Measurements from ENCODE around the gene SLC6A3. TPM values are rescaled to one million over a fixed set of nuclear protein-coding genes. Genes with fewer than 3 reads are reported as not detected.
"Not testable (repeated sequence)": the region's sequence is repeated elsewhere in the genome, so short reads cannot be mapped to it uniquely, and the experiment has no call there.

Gene SLC6A3
- total and polyA plus RNA-seq, 4 donors, result 0.30 to 1.1 (median 0.90) TPM

GRCh38 chr5:1423901-1424603 is 21.2 kb downstream of the SLC6A3 start:
- peaks cover 0 to 20% (median 7%) of the 10 kb centered on the region in 4 donors for H3K9me3 ChIP-seq (ENCODE audit: control insufficient read depth in 4 of 4, insufficient read depth in 3 of 4, low read length in 3 of 4)
- H3K4me3 ChIP-seq, result no peak overlapping the region
- no peaks in the 10 kb centered on the region for H3K36me3 ChIP-seq (ENCODE audit: control insufficient read depth in 4 of 4, insufficient read depth in 4 of 4, low read length in 4 of 4)
- no peak overlapping the region for H3K9ac ChIP-seq (ENCODE audit: insufficient read depth in 1 of 2, low read length in 2 of 2)
- H3K27me3 ChIP-seq (ENCODE audit: control insufficient read depth in 3 of 3, insufficient read depth in 3 of 3, low read length in 2 of 3), result no peaks in the 10 kb centered on the region
- no peaks in the 10 kb centered on the region for H3K4me1 ChIP-seq (ENCODE audit: control insufficient read depth in 5 of 5, insufficient read depth in 5 of 5, low read length in 5 of 5)
- ATAC-seq (ENCODE audit: insufficient read depth, low FRiP score) (no peak), DNase-seq (no peak)
- TF ChIP-seq, protein P1, sequence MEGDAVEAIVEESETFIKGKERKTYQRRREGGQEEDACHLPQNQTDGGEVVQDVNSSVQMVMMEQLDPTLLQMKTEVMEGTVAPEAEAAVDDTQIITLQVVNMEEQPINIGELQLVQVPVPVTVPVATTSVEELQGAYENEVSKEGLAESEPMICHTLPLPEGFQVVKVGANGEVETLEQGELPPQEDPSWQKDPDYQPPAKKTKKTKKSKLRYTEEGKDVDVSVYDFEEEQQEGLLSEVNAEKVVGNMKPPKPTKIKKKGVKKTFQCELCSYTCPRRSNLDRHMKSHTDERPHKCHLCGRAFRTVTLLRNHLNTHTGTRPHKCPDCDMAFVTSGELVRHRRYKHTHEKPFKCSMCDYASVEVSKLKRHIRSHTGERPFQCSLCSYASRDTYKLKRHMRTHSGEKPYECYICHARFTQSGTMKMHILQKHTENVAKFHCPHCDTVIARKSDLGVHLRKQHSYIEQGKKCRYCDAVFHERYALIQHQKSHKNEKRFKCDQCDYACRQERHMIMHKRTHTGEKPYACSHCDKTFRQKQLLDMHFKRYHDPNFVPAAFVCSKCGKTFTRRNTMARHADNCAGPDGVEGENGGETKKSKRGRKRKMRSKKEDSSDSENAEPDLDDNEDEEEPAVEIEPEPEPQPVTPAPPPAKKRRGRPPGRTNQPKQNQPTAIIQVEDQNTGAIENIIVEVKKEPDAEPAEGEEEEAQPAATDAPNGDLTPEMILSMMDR (IDR thresholded peaks at IDR 0.05; ENCODE audit: control extremely low read depth, extremely low read depth), result no peak
- no peak overlapping the region for H3K27ac ChIP-seq (ENCODE audit: low read depth in 1 of 2, low read length in 1 of 2)
- WGBS, 2 donors, result 81 to 85% methylated on average over 19 of the region's 19 CpGs

- not testable (repeated sequence) for DNase-seq
Observed at GRCh38 chr5:1422522-1422921, 22.7 kb downstream of the SLC6A3 start.

DNA sequence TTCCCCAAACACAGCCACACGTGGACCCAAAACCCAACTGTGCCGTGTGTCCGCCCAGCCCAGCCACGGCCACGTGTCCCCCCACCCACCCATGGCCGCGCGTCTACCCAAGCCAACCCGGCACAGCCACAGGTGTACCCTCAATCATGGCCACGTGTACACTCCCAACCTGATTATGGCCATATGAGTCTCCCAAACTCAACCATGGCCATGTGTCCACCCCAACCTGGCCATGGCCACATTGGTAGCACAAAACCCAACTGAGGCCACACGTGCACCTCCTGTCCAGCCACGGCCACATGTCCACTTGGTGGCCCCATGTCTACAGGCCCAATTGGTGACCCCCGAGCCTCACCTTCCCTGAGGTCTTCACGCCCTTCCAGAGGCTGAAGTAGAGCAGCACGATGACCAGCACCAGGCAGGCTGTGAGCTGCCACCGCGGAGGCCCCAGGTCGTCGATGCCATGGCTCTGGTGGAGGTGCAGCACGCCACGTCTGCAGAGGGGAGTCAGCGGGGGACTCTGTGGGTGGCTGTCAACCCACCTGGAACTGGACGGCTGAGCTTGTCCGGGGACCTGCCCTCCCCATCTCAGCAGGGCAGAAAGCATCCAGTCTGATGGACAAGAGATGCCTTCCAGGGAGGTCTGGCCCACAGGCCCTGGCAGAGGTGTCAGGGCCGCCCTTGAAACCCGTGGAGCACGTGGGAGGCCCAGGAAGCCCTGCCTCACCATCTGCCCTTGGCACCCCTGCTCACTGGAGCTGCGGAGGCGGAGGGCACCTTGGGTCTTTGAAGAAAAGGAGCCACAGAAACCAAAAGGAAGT is 23.5 kb downstream of the SLC6A3 start:
- ATAC-seq (ENCODE audit: insufficient read depth, low FRiP score) (no peak), DNase-seq (no peak)
- H3K4me3 ChIP-seq, result no peak overlapping the region
- H3K9me3 ChIP-seq (ENCODE audit: control insufficient read depth in 4 of 4, insufficient read depth in 3 of 4, low read length in 3 of 4), result peaks cover 0 to 9% (median 3%) of the 10 kb centered on the region in 4 donors
- TF ChIP-seq, protein P1 (IDR thresholded peaks at IDR 0.05; ENCODE audit: control extremely low read depth, extremely low read depth), result no peak
- no peaks in the 10 kb centered on the region for H3K36me3 ChIP-seq (ENCODE audit: control insufficient read depth in 4 of 4, insufficient read depth in 4 of 4, low read length in 4 of 4)
- WGBS, 2 donors, result 90 to 92% methylated on average over 29 of the region's 29 CpGs
- H3K27ac ChIP-seq (ENCODE audit: low read depth in 1 of 2, low read length in 1 of 2), result no peak overlapping the region
- H3K27me3 ChIP-seq (ENCODE audit: control insufficient read depth in 3 of 3, insufficient read depth in 3 of 3, low read length in 2 of 3), result no peaks in the 10 kb centered on the region
- H3K4me1 ChIP-seq (ENCODE audit: control insufficient read depth in 5 of 5, insufficient read depth in 5 of 5, low read length in 5 of 5), result no peaks in the 10 kb centered on the region
- no peak overlapping the region for H3K9ac ChIP-seq (ENCODE audit: insufficient read depth in 1 of 2, low read length in 2 of 2)

More at GRCh38 chr5:1422522-1422921, 22.7 kb downstream of the SLC6A3 start:
- H3K9me3 ChIP-seq (ENCODE audit: control insufficient read depth in 4 of 4, insufficient read depth in 3 of 4, low read length in 3 of 4), result peaks cover 0 to 13% (median 3%) of the 10 kb centered on the region in 4 donors
- H3K4me3 ChIP-seq; ATAC-seq (ENCODE audit: insufficient read depth, low FRiP score); H3K27ac ChIP-seq (ENCODE audit: low read depth in 1 of 2, low read length in 1 of 2); H3K27me3 ChIP-seq (ENCODE audit: control insufficient read depth in 3 of 3, insufficient read depth in 3 of 3, low read length in 2 of 3); H3K36me3 ChIP-seq (ENCODE audit: control insufficient read depth in 4 of 4, insufficient read depth in 4 of 4, low read length in 4 of 4); H3K4me1 ChIP-seq (ENCODE audit: control insufficient read depth in 5 of 5, insufficient read depth in 5 of 5, low read length in 5 of 5); H3K9ac ChIP-seq (ENCODE audit: insufficient read depth in 1 of 2, low read length in 2 of 2): not testable (repeated sequence)
- WGBS, 2 donors, result 88 to 90% methylated on average over 5 to 13 of the region's 13 CpGs

Data from lung (tissue), 12 donors.